ENCODE data around the gene ZNF699.
A peak's percentile ranks its signal among the peaks of the same experiment; 100 is the strongest.
"Not testable (repeated sequence)": the region's sequence is repeated elsewhere in the genome, so short reads cannot be mapped to it uniquely, and the experiment has no call there.

The ZNF699 gene

DNA sequence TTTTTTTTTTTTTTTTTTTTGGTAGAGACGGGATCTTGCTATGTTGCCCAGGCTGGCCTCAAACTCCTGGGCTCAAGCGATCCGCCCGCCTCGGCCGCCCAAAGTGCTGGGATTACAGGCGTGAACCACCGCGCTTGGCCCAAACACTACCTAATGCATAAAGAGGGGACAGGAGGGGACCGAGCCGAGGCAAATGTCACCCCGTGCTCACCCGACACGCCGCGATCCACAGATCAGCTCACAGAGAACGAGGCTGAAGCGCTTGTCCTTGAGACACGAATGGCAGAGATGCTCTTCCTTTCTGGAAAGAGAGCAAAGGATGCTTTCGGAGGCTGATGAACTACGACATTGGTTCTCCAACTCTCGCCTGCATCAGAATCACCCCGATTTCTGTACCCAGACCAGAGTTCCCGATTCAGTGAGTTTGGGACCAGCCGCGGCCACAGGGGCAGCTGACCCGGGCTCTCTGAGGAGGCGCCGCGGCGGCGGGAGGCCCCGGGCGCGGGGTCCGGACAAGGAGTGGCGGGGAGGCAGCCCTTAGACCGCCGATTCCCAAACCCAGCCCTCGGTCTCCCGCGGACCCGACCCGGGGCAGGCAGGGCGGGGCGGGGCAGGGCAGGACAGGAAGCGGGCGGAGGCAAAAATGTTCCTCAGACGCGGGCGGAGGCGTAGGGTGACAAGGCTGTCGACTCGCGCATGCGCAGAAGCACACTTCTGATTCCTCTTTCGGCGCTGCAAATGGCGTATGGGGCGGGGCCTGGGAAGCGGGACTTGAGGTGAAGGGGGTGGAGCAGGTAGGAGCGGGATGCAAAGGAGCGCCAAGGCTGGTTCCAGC lies at the start of gene ZNF699:
Gene ZNF699, minus strand, starts transcription at position 700 of the 835 bp plus-strand sequence. CDS start 4,719 bp downstream, outside the sequence.
- DNase-seq (ENCODE audit: low read depth), result peak; percentile 97

DNA sequence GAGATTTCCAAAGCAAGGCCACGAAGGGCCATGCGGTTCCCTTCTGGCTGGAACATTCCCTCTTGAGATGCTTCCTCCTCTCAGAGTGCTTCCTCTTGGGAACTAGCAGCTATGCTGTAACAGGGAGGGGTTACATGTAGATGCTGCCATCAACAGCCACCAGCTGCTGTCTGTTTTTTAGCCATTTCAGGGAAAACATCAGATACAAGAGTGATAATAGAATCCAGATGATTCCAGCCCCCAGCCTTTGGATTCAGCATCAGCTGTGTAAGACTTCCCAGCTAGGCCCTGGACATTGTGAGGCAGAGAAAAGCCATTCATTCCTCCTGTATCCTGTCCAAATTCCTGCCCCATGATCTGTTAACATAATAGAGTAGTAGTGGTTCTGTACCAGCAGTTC lies 45.0 kb upstream of the ZNF699 start:
- DNase-seq (ENCODE audit: low read depth), result no peak

DNA sequence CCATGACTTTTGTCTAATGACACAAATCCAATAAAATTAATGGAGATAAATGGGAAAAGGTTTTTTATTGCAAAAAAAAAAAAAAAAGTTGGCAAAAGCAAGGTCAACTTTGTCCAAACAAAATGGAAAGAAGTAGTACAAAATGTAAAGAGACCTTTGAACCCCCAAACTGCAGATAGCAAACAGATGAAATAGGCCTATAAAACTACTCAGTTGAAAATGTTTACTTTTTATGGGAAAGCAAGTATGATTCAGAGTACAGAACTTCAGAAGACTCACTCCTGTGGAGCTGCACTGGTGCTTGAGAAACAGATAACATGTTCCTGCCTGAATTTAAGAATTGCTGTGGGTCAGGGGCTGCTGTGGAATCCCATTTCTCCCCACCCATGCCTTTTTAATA lies 43.4 kb upstream of the ZNF699 start:
- no peak for DNase-seq (ENCODE audit: low read depth)

DNA sequence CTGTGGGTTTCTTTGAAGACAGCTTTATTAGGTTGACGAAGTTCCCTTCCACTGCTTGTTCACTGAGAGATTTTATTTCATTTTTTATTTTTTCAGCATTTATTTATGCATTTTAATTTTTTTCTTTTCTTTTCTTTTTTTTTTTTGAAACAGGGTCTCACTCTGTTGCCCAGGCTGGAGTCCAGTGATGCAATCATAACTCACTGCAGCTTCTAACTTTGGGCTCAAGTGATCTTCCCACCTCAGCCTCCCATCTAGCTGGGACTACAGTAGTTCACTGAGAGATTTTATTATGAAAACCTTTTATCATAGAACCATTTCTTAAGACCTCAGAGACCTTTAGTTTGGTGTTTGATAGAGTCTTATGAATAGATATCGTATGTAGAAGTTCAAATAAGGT lies 42.9 kb upstream of the ZNF699 start:
- no peak for DNase-seq (ENCODE audit: low read depth)

DNA sequence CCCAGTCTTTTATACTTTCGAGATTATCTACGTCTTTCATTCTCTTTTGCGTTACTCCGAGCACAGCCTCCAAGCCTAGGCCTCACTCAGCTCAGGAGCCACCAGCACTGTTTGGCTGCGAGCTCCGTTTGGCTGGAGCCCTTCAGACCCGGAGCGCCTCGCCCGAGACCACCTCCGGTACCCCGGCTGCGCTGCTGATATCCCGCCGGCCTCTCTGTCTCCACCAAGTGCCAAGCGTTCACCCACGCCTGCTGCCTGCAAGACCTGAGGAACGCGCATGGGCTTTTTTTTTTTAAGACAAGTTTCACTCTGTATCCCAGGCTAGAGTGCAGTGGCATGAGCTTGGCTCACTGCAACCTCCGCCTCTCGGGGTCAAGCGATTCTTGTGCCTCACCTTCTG lies 39.0 kb upstream of the ZNF699 start:
- DNase-seq (ENCODE audit: low read depth), result no peak

DNA sequence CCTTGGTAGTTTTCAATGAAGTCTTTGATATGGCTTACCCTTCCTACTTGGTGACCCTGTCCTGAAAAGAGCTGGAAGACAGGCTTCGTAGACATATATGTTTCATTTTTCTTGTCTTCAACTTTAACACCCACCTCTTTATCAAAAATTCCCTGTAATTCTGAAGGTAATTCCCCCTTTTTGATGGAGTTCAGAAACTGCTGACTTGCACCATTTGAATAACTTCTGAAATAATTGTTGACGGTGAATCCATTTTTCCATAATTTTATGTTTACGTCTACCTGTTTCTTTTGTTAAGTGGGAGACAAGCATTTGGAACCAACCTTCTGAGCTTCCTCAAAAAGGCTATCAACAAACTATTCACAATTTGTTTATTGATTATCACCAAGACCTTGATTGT lies 38.6 kb upstream of the ZNF699 start:
- no peak for DNase-seq (ENCODE audit: low read depth)

DNA sequence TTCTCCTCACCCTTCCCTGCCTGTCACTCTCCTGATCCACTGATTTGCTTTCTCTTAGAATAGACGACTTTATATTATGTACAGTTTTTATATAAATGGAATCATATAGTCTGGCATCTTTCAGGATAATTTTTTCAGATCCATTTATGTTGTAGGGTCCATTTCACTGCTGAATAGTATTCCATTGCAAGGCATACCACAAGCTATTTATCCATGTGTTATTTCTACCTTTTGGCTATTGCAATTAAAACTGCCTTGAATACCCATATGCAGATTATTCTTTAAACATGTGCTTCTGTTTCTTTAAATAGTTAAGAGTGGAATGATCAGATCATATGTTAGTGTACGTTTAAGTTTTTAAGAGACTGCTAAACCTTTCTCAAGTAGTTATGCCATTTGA lies 35.4 kb upstream of the ZNF699 start:
- no peak for DNase-seq (ENCODE audit: low read depth)

DNA sequence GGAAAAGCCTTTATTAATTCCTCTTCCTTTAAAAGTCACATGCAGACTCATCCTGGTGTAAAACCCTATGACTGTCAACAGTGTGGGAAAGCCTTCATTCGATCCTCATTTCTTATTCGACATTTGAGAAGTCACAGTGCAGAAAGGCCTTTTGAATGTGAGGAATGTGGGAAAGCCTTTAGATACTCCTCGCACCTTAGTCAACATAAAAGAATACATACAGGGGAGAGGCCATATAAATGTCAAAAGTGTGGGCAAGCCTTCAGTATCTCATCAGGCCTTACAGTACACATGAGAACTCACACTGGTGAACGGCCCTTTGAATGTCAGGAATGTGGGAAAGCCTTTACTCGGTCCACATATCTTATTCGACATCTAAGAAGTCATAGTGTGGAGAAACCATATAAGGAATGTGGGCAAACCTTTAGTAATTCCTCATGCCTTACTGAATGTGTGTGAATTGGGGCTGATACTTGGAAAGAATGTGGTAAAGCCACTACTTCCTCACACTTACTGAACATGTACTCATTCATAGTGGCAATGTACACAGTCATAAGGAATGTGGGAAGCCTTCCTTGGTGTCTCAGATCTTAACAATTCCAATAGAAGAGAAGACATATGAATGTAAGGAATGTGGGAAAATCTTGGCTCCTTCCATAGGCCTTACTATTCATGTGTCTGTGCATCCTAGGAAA lies 33.1 kb upstream of the ZNF699 start:
- no peak for DNase-seq (ENCODE audit: low read depth)

DNA sequence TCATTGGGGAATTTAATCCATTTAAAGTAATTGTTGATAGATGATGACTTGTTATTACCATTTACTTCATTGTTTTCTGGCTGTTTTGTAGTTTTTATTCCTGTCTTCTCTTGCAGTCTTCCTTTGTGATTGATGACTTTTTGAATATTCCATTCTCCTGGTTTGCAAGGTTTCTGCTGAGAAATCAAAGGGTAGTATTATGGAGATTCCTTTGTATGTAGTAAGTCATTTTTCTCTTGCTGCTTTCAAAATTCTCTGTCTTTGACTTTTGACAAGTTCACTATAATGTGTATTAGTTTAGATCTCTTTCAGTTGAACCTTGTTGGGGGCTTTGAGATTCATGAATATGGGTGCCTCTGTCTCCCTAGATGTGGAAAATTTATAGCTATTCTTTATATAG lies 20.4 kb upstream of the ZNF699 start:
- no peak for DNase-seq (ENCODE audit: low read depth)

DNA sequence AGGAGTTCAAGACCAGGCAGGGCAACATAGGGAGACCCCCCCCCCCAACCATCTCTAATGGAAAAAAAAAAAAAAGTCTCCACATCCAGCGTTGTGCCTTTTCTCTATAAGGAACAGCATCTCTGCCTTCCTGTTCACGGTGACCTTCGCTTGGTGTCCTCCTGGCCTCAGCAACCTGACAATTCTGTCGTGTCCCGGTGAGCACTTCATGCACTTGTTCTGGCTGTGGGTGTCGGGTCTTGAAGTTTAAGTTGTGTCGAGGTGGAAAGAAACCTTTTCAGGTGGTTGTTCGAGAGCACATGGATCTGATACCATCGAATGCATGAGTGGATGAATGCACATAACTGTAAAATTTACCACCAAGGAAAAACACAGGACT lies 14.9 kb upstream of the ZNF699 start:
- no peak for DNase-seq (ENCODE audit: low read depth)

DNA sequence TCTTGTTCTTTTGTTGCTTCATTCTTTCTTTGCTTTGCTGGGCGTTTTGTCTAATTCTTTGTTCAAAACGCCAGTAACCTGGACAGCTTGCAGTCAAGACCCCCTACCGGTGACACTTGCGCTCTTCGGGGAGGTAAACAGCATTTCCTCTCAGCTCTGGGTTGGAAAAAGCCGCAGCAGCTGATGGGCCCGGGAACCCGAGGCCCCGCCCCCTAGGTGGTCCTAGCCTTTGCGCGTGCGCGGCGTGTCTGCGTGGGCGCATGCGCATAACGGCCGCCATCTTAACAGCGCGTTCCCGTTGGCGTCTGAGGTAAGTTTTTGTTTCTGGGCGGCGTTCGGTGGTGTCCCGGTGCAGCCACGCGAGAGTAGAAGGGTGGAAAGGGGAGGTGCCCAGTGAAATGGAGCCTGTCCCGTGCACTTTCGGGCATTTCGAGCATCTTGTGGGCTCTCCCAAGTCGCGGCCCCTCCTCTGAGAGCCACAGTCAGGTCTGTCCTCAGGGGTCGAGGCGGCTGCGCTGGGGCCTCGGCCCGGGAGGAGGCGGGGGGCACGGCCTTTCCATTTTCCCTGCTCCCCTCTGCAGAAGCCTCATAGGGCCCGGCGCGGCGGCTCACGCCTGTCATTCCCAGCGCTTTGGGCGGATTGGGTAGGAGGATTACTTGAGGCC lies 14.4 kb upstream of the ZNF699 start, which contains the start of gene ZNF559:
Gene ZNF559, plus strand, starts transcription at position 261 of the 665 bp plus-strand sequence. CDS start 14,371 bp downstream, outside the sequence.
- peak; percentile 92 for DNase-seq (ENCODE audit: low read depth)

DNA sequence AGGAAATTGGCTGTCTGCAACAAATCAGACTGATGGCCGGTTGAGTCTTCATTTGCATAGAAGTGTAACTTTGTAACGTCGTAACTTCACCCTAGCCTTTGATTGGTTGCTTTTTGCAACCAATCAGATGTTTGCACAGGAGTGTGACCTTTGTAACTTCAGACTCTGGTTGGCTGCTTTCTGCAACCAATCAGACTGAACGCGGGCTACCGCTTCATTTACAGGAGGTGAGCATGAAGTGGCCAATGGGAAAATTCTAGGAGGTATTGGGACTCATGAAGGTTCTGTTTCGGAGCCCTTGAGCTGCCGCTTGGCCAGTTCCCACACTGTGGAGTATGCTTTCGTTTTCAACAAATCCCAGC lies 13.9 kb upstream of the ZNF699 start:
- DNase-seq (ENCODE audit: low read depth), result peak; percentile 7

DNA sequence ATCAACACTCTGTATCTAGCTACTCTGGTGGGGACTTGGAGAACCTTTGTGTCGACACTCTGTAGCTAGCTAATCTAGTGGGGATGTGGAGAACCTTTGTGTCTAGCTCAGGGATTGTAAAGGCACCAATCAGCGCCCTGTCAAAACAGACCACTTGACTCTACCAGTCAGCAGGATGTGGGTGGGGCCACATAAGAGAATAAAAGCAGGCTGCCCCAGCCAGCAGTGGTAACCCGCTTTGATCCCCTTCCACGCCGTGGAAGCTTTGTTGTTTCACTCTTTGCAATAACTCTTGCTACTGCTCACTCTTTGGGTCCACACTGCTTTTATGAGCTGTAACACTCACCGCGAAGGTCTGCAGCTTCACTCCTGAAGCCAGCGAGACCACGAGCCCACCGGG lies 12.6 kb upstream of the ZNF699 start:
- DNase-seq (ENCODE audit: low read depth), result not testable (repeated sequence)

DNA sequence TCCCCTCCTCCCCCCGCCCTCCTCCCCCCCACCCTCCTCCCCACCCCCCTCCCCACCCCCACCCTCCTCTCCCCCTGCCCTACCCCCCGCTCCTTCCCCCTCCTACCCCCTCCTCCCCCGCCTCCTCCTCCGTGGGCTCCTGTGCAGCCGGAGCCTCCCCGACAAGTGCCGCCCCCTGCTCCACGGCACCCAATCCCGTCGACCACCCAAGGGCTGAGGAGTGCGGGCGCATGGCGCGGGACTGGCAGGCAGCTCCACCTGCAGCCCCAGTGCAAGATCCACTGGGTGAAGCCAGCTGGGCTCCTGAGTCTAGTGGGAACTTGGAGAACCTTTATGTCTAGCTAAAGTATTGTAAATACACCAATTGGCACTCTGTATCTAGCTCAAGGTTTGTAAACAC lies 12.1 kb upstream of the ZNF699 start:
- DNase-seq (ENCODE audit: low read depth), result not testable (repeated sequence)

DNA sequence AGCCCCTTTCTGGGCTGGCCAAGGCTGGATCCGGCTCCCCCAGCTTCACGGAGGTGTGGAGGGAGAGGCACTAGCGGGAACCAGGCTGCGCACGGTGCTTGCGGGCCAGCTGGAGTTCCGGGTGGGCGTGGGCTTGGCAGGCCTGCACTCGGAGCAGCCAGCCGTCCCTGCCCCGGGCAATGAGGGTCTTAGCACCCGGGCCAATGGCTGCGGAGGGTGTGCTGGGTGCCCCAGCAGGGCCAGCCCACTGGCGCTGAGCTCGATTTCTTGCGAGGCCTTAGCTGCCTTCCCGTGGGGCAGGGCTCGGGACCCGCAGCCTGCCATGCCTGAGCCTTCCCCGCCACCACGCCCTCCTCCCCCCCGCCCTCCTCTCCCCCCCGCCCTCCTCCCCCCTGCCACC lies 11.7 kb upstream of the ZNF699 start:
- DNase-seq (ENCODE audit: low read depth), result no peak

DNA sequence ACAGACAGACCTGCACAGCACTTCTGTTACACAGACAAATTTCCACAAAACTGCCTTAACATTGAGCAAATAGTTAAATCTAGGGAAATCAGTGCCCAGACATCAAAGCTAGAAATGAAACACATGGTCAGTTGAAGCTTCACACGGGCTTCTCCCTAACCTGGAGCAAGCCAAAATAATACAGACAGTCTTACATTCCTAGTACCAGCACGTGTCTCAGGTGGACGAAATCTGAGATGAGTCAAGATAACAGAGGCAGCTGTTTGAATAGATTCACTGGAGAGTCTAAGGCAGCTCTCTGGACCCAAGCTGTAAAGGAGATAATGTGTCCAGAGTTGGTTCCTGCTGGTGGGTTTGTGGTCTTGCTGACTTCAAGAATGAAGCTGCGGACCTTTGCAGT lies 4.1 kb upstream of the ZNF699 start:
- no peak for DNase-seq (ENCODE audit: low read depth)

DNA sequence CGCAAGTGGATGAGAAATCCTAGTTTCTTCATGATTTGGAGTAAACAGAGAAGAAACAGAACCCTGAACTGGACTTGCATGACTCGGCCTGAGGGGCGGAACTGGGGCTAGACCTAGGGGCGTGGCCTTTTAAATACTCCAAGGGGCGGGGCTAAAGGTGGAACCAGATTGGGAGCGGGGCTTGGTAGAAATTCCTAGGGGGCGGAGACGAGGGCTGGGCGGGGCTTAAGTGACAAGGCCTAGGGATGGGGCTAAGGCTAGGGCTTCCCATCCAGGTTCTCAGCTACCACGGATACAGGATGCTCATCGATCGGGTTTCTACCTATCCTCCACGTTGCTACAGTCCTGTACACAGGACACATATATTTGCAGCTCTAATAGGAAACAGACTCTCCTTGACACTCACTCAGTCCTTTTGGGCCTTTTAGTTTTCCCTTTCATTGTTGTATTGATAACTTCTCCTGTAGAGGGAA lies 372 bp upstream of the ZNF699 start:
- DNase-seq (ENCODE audit: low read depth), result no peak

DNA sequence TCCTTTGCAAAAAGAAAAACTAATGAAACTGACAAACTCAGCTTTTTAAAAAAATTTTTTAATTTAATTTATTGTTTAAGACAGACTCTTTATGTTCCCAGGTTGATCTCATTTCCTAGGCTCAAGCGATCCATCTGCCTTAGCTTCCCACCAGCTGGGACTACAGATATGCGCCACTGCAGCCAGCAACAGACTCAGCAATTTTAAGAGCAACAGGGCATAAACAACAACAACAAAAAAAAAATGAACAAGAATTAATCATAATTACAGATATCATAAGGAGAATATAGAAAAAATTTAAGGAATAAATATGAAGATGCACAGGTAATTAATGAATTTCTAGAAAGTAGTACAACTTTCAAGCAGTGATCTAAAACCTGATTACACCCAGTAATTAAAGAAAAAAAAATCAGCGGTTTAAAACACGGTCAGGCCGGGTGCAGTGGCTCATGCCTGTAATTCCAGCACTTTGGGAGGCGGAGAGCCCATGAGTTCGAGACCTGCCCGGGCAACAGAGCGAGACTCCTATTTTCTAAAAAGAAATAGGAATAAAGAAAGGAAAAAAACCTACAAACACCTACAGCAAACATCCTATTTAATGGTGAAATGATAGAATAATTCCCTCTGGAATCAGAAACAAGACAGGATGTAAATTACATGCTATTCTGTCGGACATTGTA lies 1.4 kb downstream of the ZNF699 start:
- DNase-seq (ENCODE audit: low read depth), result no peak

DNA sequence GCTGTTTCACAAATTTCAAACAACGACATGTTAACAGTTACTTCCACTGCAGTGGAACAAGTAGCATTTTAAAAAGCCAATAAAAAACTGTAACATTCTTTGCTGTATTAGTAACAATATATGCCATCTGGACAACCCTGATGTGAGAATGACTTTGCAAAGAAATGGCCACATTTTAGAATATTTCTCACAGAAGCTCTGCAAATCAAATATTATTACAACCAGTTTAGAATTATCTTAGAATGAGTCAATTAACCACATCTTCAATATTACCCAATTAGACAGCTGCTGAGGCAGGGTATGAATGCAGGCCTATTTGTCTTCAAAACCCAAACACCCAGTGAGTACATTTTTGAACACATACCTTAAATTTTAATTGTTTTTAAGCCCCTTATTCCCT lies 3.2 kb downstream of the ZNF699 start:
- no peak for DNase-seq (ENCODE audit: low read depth)

DNA sequence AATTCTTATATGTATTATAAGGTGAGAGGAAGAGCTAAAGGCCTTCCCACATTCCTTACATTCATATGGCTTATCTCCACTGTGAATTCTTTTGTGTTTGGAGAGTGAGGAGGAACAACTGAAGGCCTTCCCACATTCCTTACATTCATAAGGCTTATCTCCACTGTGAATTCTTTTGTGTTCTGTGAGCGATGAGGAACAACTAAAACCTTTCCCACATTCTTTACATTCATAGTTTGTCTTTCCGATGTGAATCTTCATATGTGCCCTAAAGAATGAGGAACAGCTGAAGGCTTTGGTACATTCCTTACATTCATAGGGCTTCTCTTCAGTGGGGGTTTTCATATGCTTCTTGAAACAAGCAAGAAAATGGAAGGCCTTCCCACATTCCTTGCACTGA lies 13.3 kb downstream of the ZNF699 start:
- DNase-seq (ENCODE audit: low read depth), result no peak

DNA sequence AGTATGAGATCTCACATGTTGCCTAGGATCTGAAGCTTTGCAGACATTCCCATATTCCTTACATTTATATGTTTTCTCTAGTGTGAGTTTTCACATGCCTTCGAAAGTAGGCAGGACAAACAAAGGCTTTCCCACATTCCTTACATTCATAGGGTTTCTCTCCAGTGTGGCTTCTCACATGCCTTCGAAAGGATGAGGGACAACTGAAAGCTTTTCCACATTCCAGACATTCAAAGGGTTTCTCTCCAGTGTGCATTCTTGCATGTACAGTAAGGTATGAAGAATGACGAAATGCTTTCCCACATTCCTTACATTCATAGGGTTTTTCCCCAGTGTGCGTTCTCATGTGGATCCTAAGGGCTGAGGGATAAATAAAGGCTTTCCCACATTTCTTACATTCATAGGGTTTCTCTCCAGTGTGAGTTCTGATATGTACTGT lies 14.2 kb downstream of the ZNF699 start:
- no peak for DNase-seq (ENCODE audit: low read depth)

DNA sequence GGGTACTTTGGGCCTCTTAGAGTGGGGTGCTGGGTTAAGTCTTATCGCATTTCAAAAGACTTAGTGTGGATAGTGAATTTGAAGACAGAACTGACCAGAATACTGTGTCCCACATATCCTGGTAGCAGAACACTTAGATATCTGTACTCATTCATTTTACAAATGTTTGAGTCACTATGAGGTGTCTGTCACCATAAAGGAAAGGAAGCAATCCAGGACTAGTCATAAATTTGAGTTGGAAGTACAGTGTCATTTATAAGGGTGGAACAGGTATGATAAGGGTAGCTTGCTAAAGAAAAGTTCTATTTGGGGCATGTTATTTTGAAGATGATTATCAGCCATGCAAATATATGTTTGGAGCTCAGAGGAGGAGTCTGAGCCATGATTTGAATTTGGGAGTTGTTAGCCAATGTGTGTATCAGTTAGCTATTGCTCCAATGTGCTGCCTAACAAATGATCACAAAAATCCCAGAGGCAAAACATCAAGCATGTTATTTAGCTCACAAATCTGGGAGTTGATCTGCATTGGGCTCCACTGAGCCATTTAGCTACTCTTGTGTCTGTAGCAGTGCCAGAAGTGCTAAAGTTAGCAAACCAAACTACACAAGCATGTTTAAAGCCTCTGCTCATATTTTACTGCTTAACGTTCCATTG lies 20.3 kb downstream of the ZNF699 start:
- DNase-seq (ENCODE audit: low read depth), result no peak

All from stimulated activated CD8-positive, alpha-beta memory T cell treated with anti-CD3 and anti-CD28 coated beads, Interleukin-15, amount 100 ng/mL, for 1 hour (primary cell).